SU-DHL-6 (cell line): ENCODE measurements around the gene NCF4.

Experiments used
- H2AFZ ChIP-seq: fragments of 200-600 bp; sonication (generic); 2 replicates; pipeline ENCODE4 v1.6.1; 2014; ENCODE audit warnings: low read depth, mild to moderate bottlenecking, moderate library complexity, mixed read lengths, antibody characterized with exemption, low read length; ENCODE audit not compliant: severe bottlenecking
- H3F3A ChIP-seq: fragments of 200-600 bp; shearing (Covaris generic); 2 replicates; pipeline ENCODE4 v1.6.0; 2016; ENCODE audit warnings: antibody characterized with exemption, mild to moderate bottlenecking; ENCODE audit not compliant: insufficient read depth
- H3K27ac ChIP-seq: fragments of 200-600 bp; sonication (generic); 2 replicates; pipeline ENCODE4 v1.5.1; 2016; ENCODE audit warnings: low read depth, mild to moderate bottlenecking, low read length, moderate library complexity, mixed read lengths
- H3K27me3 ChIP-seq: fragments of 200-600 bp; sonication (generic), shearing (Covaris generic); 2 replicates; pipeline ENCODE4 v1.6.0; 2014; ENCODE audit warnings: mild to moderate bottlenecking, low read length
- H3K36me3 ChIP-seq: fragments of 200-600 bp; sonication (generic); 2 replicates; pipeline ENCODE4 v1.6.1; 2014; ENCODE audit warnings: mild to moderate bottlenecking, low read length, mixed read lengths
- H3K4me2 ChIP-seq: fragments of 300-600, 200-600 bp; shearing (Covaris generic), sonication (generic); 2 replicates; pipeline ENCODE4 v1.6.0; 2014; ENCODE audit warnings: low read length, low read depth, mild to moderate bottlenecking; ENCODE audit not compliant: poor library complexity, severe bottlenecking
- H3K4me3 ChIP-seq: fragments of 200-600 bp; sonication (generic); 2 replicates; pipeline ENCODE4 v1.5.1; 2014; ENCODE audit warnings: antibody characterized with exemption, low read length, mild to moderate bottlenecking, mixed read lengths; ENCODE audit not compliant: insufficient read depth, poor library complexity, severe bottlenecking
- H3K79me2 ChIP-seq: fragments of 200-600 bp; sonication (generic); 2 replicates; pipeline ENCODE4 v1.6.1; 2014; ENCODE audit warnings: mild to moderate bottlenecking, low read length, moderate library complexity; ENCODE audit not compliant: insufficient read depth
- H3K9ac ChIP-seq: fragments of 200-600 bp; sonication (generic); 2 replicates; pipeline ENCODE4 v1.7.0; 2014; ENCODE audit warnings: mild to moderate bottlenecking, low read length
- H3K9me2 ChIP-seq: fragments of 200-600 bp; sonication (generic); replicated peaks from 2 replicates; pipeline ENCODE4 v1.6.1; 2014; ENCODE audit warnings: low read length; ENCODE audit not compliant: insufficient read depth
- H3K9me3 ChIP-seq: fragments of 200-600 bp; sonication (generic); 2 replicates; pipeline ENCODE4 v1.6.1; 2014; ENCODE audit warnings: low read length, mixed read lengths; ENCODE audit not compliant: insufficient read depth
- H4K20me1 ChIP-seq: fragments of 200-600 bp; sonication (generic); 2 replicates; pipeline ENCODE4 v1.6.1; 2014; ENCODE audit warnings: low read depth, mild to moderate bottlenecking, antibody characterized with exemption, low read length, moderate library complexity, mixed read lengths
- EZH2phosphoT487 ChIP-seq: fragments of 200-600 bp; sonication (generic), shearing (Covaris generic); conservative IDR thresholded peaks from 2 replicates; pipeline ENCODE4 v1.6.1; 2018; ENCODE audit warnings: mild to moderate bottlenecking, antibody characterized with exemption, low read length, moderate library complexity, mixed read lengths
- TF ChIP-seq, protein P1 (sequence below): fragments of 200-600 bp; sonication (generic); IDR thresholded peaks from one replicate; pipeline ENCODE4 v1.5.1; 2017; ENCODE audit warnings: antibody characterized with exemption, mild to moderate bottlenecking, low read length, moderate library complexity; ENCODE audit not compliant: insufficient read depth, poor library complexity, severe bottlenecking

The NCF4 gene

DNA sequence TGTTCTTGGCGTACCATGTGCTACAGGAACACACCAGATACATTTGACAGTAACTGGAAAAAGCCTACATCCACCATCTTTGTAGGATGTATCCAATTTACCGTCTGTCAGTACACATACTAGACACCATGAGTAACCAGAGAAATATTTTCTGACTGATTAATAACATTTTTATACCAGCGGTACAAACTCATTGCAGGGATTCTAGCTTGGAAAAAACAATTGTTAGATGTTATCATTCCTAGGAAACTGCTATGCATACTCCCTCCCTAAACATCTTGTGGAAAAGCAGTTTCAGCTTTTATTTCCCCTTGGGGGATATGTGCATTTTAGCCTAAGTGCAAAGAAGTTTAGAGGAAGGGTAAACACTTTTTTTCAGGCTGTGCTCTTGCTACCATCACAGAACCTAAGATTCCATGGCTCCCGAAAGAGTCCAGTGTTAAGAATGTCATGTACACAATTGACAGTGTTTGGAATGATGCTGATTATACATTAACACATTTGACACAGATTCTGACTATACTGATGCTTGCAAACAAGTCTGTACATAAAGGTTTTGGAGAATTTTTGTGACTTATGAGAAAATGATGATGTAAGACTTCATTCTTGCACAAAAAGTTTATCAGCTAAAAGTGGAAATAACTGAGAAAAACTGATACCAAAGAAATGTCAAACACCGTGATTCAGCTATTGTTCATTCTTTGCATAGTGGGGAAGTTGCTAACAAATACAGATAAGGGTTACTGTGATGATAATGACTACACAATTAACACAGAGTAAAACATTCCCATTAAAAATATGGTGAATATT, 23.7 kb downstream of the NCF4 start:
- H3K4me2 ChIP-seq = no peak overlapping the region
- no peaks in the 10 kb centered on the region for H3F3A ChIP-seq
- H4K20me1 ChIP-seq = no peaks in the 10 kb centered on the region
- H3K9ac ChIP-seq = no peak overlapping the region
- no peaks in the 10 kb centered on the region for H3K79me2 ChIP-seq
- TF ChIP-seq, protein P1, sequence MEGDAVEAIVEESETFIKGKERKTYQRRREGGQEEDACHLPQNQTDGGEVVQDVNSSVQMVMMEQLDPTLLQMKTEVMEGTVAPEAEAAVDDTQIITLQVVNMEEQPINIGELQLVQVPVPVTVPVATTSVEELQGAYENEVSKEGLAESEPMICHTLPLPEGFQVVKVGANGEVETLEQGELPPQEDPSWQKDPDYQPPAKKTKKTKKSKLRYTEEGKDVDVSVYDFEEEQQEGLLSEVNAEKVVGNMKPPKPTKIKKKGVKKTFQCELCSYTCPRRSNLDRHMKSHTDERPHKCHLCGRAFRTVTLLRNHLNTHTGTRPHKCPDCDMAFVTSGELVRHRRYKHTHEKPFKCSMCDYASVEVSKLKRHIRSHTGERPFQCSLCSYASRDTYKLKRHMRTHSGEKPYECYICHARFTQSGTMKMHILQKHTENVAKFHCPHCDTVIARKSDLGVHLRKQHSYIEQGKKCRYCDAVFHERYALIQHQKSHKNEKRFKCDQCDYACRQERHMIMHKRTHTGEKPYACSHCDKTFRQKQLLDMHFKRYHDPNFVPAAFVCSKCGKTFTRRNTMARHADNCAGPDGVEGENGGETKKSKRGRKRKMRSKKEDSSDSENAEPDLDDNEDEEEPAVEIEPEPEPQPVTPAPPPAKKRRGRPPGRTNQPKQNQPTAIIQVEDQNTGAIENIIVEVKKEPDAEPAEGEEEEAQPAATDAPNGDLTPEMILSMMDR = no peak
- TF ChIP-seq EZH2phosphoT487 = no peak
- peaks cover 9% of the 10 kb centered on the region; the same call in 1 of the 2 replicates for H3K9me3 ChIP-seq
- H3K36me3 ChIP-seq = no peaks in the 10 kb centered on the region
- no peak overlapping the region for H2AFZ ChIP-seq
- H3K4me3 ChIP-seq = no peak overlapping the region
- no peaks in the 10 kb centered on the region for H3K9me2 ChIP-seq
- no peaks in the 10 kb centered on the region for H3K27me3 ChIP-seq
- H3K27ac ChIP-seq = no peak overlapping the region

GRCh38 chr22:36885474-36885873, 24.7 kb downstream of the NCF4 start:
- Histone ChIP-seq H3K9me2 (no peaks in the 10 kb centered on the region), H3K9ac (no peak overlapping the region), H3F3A (no peaks in the 10 kb centered on the region), H4K20me1 (no peaks in the 10 kb centered on the region), H3K9me3 (peaks cover 9% of the 10 kb centered on the region; the same call in 1 of the 2 replicates), H3K27me3 (no peaks in the 10 kb centered on the region), H3K36me3 (no peaks in the 10 kb centered on the region), H3K4me3 (no peak overlapping the region), H2AFZ (no peak overlapping the region), H3K4me2 (no peak overlapping the region), H3K79me2 (no peaks in the 10 kb centered on the region), H3K27ac (no peak overlapping the region)
- TF ChIP-seq, protein P1 = no peak
- no peak for TF ChIP-seq EZH2phosphoT487

DNA sequence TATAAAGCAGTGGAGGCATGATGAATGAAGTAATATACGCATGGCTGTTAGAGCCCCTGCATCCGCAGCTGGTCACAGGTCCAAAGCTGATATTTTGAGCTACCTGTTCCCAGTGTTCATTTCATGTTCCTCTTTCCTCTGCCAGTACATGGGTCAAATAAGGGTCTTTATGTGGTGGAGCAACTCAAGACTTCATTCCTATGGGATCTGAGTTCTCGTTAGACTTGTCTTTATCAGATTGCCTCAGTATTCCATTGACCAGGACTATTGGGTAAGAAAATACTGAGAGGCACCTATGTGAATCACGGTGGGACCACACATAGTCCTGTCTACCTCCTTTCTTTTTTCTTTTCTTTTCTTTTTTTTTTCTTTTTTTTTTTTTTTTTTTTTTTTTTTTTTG, 25.2 kb downstream of the NCF4 start:
- Histone ChIP-seq H3F3A (no peaks in the 10 kb centered on the region), H3K27me3 (no peaks in the 10 kb centered on the region), H3K27ac (no peak overlapping the region), H3K36me3 (no peaks in the 10 kb centered on the region), H3K4me2 (no peak overlapping the region), H3K9me2 (no peaks in the 10 kb centered on the region), H3K9me3 (peaks cover 9% of the 10 kb centered on the region; the same call in 1 of the 2 replicates), H3K9ac (no peak overlapping the region), H3K79me2 (no peaks in the 10 kb centered on the region), H4K20me1 (no peaks in the 10 kb centered on the region), H3K4me3 (no peak overlapping the region), H2AFZ (no peak overlapping the region)
- no peak for TF ChIP-seq EZH2phosphoT487
- TF ChIP-seq, protein P1 = no peak
